ENCODE measurements around the gene TECPR2. TPM values are rescaled to one million over a fixed set of nuclear protein-coding genes. Genes with fewer than 3 reads are reported as not detected.

TECPR2 gene
- total and polyA plus RNA-seq, 10 of the 15 experiments (the other 5 are each of a cell fraction or from before 2014, with no cell fraction given), result 0.15 to 10.0 (median 3.0) TPM

GRCh38 chr14:102426796-102427195 is 64.1 kb downstream of the TECPR2 start (continued):
- TF ChIP-seq YY1 (IDR thresholded peaks at IDR 0.05; ENCODE audit: low read depth, low read length) (no peak), NR2C1 (IDR thresholded peaks at IDR 0.05) (no peak)

GRCh38 chr14:102427642-102428041 is 64.9 kb downstream of the TECPR2 start:
- Histone ChIP-seq H3K79me2 (ENCODE audit: control insufficient read depth, insufficient read depth, low read length) (no peaks in the 10 kb centered on the region), H3K27ac (ENCODE audit: control insufficient read depth, insufficient read depth) (no peak overlapping the region), H3K9ac (ENCODE audit: control insufficient read depth, insufficient read depth, low read length) (no peak overlapping the region), H3K27me3 (replicated peaks in 1 of 2; ENCODE audit: control insufficient read depth in 2 of 2, insufficient read depth in 2 of 2, low read length in 1 of 2) (no peaks in the 10 kb centered on the region), H2AFZ (ENCODE audit: control insufficient read depth, low read depth, low read length) (no peak overlapping the region), H3K9me3 (replicated peaks; ENCODE audit: control insufficient read depth, insufficient read depth, low read length) (no peaks in the 10 kb centered on the region), H3K4me2 (ENCODE audit: control insufficient read depth, insufficient read depth) (no peak overlapping the region), H3K4me1 (ENCODE audit: control insufficient read depth, insufficient read depth, low read length) (no peaks in the 10 kb centered on the region), H3K36me3 (ENCODE audit: control insufficient read depth in 2 of 2, insufficient read depth in 2 of 2, low read length in 1 of 2) (no peaks in the 10 kb centered on the region), H4K20me1 (ENCODE audit: control insufficient read depth, insufficient read depth) (no peaks in the 10 kb centered on the region), H3K4me3 (no peak overlapping the region)
- DNase-seq (ENCODE audit: low read depth, low spot score) (no peak), FAIRE-seq (no peak), ATAC-seq (no peak)
- intact Hi-C loops (cut with micrococcal nuclease; ENCODE audit: unreplicated experiment) (no loop called here), in situ Hi-C loops (cut with MboI) (no loop called here)
- WGBS (ENCODE audit: insufficient coverage, insufficient replicate concordance, low lambda C conversion rate, missing lambda C conversion rate), result 88% methylated on average over 12 of the region's 12 CpGs
- no TSS peak for BruUV-seq (replicated peaks)
- POLR2A ChIA-PET, result no interaction called here
- SMC1A ChIA-PET (ENCODE audit: uncharacterized antibody, unreplicated experiment), result no interaction called here
- CTCF ChIA-PET, result interaction anchor here (0.6 to 1.3 kb wide), 2 partner anchors 88 to 809 kb away, joined by 3 to 4 read pairs; no protein-coding TSS in a partner anchor
- RAD21 ChIA-PET (ENCODE audit: unreplicated experiment), result interaction anchor here (0.7 kb wide), 1 partner anchor 18 kb away, joined by 3 read pairs; no protein-coding TSS in a partner anchor
- TF ChIP-seq, protein P1, sequence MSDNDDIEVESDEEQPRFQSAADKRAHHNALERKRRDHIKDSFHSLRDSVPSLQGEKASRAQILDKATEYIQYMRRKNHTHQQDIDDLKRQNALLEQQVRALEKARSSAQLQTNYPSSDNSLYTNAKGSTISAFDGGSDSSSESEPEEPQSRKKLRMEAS (IDR thresholded peaks at IDR 0.05; ENCODE audit: low read depth, low read length), result no peak
- TF ChIP-seq SRF (IDR thresholded peaks at IDR 0.05; ENCODE audit: low read depth in 2 of 2, low read length in 2 of 2), result no peak
- TF ChIP-seq, protein P2, sequence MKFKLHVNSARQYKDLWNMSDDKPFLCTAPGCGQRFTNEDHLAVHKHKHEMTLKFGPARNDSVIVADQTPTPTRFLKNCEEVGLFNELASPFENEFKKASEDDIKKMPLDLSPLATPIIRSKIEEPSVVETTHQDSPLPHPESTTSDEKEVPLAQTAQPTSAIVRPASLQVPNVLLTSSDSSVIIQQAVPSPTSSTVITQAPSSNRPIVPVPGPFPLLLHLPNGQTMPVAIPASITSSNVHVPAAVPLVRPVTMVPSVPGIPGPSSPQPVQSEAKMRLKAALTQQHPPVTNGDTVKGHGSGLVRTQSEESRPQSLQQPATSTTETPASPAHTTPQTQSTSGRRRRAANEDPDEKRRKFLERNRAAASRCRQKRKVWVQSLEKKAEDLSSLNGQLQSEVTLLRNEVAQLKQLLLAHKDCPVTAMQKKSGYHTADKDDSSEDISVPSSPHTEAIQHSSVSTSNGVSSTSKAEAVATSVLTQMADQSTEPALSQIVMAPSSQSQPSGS (IDR thresholded peaks at IDR 0.05; ENCODE audit: low read length), result no peak
- TF ChIP-seq POLR2AphosphoS5 (IDR thresholded peaks at IDR 0.05; ENCODE audit: low read length), result no peak
- no peak for TF ChIP-seq ZNF592 (IDR thresholded peaks at IDR 0.05)
- no peak for TF ChIP-seq PML (IDR thresholded peaks at IDR 0.05; ENCODE audit: low read length)
- TF ChIP-seq POLR2A (IDR thresholded peaks at IDR 0.05; ENCODE audit: low read depth, low read length), result no peak
- TF ChIP-seq YY1 (IDR thresholded peaks at IDR 0.05; ENCODE audit: low read depth, low read length), result no peak
- TF ChIP-seq SMARCA5 (IDR thresholded peaks at IDR 0.05), result no peak
- TF ChIP-seq BRCA1 (IDR thresholded peaks at IDR 0.05; ENCODE audit: low read depth, low read length), result no peak
- TF ChIP-seq IKZF1 (conservative IDR thresholded peaks at IDR 0.05), result no peak
- TF ChIP-seq, protein P3, sequence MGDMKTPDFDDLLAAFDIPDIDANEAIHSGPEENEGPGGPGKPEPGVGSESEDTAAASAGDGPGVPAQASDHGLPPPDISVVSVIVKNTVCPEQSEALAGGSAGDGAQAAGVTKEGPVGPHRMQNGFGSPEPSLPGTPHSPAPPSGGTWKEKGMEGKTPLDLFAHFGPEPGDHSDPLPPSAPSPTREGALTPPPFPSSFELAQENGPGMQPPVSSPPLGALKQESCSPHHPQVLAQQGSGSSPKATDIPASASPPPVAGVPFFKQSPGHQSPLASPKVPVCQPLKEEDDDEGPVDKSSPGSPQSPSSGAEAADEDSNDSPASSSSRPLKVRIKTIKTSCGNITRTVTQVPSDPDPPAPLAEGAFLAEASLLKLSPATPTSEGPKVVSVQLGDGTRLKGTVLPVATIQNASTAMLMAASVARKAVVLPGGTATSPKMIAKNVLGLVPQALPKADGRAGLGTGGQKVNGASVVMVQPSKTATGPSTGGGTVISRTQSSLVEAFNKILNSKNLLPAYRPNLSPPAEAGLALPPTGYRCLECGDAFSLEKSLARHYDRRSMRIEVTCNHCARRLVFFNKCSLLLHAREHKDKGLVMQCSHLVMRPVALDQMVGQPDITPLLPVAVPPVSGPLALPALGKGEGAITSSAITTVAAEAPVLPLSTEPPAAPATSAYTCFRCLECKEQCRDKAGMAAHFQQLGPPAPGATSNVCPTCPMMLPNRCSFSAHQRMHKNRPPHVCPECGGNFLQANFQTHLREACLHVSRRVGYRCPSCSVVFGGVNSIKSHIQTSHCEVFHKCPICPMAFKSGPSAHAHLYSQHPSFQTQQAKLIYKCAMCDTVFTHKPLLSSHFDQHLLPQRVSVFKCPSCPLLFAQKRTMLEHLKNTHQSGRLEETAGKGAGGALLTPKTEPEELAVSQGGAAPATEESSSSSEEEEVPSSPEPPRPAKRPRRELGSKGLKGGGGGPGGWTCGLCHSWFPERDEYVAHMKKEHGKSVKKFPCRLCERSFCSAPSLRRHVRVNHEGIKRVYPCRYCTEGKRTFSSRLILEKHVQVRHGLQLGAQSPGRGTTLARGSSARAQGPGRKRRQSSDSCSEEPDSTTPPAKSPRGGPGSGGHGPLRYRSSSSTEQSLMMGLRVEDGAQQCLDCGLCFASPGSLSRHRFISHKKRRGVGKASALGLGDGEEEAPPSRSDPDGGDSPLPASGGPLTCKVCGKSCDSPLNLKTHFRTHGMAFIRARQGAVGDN (IDR thresholded peaks at IDR 0.05), result no peak
- no peak for TF ChIP-seq NR2C1 (IDR thresholded peaks at IDR 0.05)
- no peak for TF ChIP-seq IRF4 (IDR thresholded peaks at IDR 0.05; ENCODE audit: low read depth, low read length)

All from GM12878 (cell line).